ENCODE results near the gene LY6G6C. TPM values are rescaled to one million over a fixed set of nuclear protein-coding genes. Genes with fewer than 3 reads are reported as not detected.
"Not testable (repeated sequence)": the region's sequence is repeated elsewhere in the genome, so short reads cannot be mapped to it uniquely, and the experiment has no call there.

LY6G6C gene
- total RNA-seq, 1 donor from 2014 or later: 0.28 TPM

DNA sequence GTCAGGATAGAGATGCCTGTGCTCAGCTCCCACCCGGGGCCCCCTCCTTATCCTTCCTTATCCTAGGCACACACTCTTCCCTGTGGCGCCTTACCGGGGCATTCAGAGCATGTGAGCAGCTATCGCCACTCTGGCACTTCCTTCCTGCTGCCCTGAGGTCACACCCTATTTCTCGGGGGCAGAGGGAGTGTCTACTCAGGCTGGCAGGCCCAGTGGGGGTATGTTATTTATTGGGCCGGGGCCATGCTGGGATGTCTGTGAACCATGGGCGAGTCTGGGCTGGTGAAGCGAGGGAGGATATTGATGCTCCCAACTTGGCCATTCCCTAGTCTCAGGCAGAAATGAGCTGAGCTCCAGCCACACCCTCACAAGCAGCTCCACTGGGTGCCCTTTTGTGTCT lies 10.3 kb downstream of the LY6G6C start:
- Mint-ChIP-seq H3K4me1 (ENCODE audit: unreplicated experiment) (no peaks in the 10 kb centered on the region), H3K36me3 (ENCODE audit: low read depth, unreplicated experiment) (no peaks in the 10 kb centered on the region), H3K4me3 (ENCODE audit: unreplicated experiment) (no peak overlapping the region), H3K9me3 (ENCODE audit: unreplicated experiment) (no peaks in the 10 kb centered on the region), H3K27me3 (ENCODE audit: unreplicated experiment) (no peaks in the 10 kb centered on the region), H3K27ac (ENCODE audit: unreplicated experiment) (no peak overlapping the region)
- no peak for DNase-seq (ENCODE audit: low spot score)
- TF ChIP-seq, protein P1, sequence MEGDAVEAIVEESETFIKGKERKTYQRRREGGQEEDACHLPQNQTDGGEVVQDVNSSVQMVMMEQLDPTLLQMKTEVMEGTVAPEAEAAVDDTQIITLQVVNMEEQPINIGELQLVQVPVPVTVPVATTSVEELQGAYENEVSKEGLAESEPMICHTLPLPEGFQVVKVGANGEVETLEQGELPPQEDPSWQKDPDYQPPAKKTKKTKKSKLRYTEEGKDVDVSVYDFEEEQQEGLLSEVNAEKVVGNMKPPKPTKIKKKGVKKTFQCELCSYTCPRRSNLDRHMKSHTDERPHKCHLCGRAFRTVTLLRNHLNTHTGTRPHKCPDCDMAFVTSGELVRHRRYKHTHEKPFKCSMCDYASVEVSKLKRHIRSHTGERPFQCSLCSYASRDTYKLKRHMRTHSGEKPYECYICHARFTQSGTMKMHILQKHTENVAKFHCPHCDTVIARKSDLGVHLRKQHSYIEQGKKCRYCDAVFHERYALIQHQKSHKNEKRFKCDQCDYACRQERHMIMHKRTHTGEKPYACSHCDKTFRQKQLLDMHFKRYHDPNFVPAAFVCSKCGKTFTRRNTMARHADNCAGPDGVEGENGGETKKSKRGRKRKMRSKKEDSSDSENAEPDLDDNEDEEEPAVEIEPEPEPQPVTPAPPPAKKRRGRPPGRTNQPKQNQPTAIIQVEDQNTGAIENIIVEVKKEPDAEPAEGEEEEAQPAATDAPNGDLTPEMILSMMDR (IDR thresholded peaks at IDR 0.05; ENCODE audit: unreplicated experiment): no peak

- no peaks in the 10 kb centered on the region for H3K36me3 Mint-ChIP-seq (ENCODE audit: low read depth, unreplicated experiment)
- TF ChIP-seq, protein P1 (IDR thresholded peaks at IDR 0.05; ENCODE audit: unreplicated experiment): no peak
- no peak overlapping the region for H3K27ac Mint-ChIP-seq (ENCODE audit: unreplicated experiment)
- no peaks in the 10 kb centered on the region for H3K9me3 Mint-ChIP-seq (ENCODE audit: unreplicated experiment)
- no peak for DNase-seq (ENCODE audit: low spot score)
- no peak overlapping the region for H3K4me3 Mint-ChIP-seq (ENCODE audit: unreplicated experiment)
- H3K4me1 Mint-ChIP-seq (ENCODE audit: unreplicated experiment): no peaks in the 10 kb centered on the region
- H3K27me3 Mint-ChIP-seq (ENCODE audit: unreplicated experiment): no peaks in the 10 kb centered on the region
Measured at GRCh38 chr6:31710523-31711219, 10.9 kb downstream of the LY6G6C start.

GRCh38 chr6:31709157-31709556 lies 12.4 kb downstream of the LY6G6C start:
- not testable (repeated sequence) for H3K9me3 Mint-ChIP-seq (ENCODE audit: unreplicated experiment); H3K27me3 Mint-ChIP-seq (ENCODE audit: unreplicated experiment); H3K36me3 Mint-ChIP-seq (ENCODE audit: low read depth, unreplicated experiment); H3K27ac Mint-ChIP-seq (ENCODE audit: unreplicated experiment); H3K4me3 Mint-ChIP-seq (ENCODE audit: unreplicated experiment); DNase-seq (ENCODE audit: low spot score); H3K4me1 Mint-ChIP-seq (ENCODE audit: unreplicated experiment)

GRCh38 chr6:31708224-31708623 lies 13.3 kb downstream of the LY6G6C start:
- H3K9me3 Mint-ChIP-seq (ENCODE audit: unreplicated experiment): no peaks in the 10 kb centered on the region
- no peak overlapping the region for H3K27ac Mint-ChIP-seq (ENCODE audit: unreplicated experiment)
- DNase-seq (ENCODE audit: low spot score): no peak
- no peaks in the 10 kb centered on the region for H3K36me3 Mint-ChIP-seq (ENCODE audit: low read depth, unreplicated experiment)
- peaks cover 3% of the 10 kb centered on the region for H3K27me3 Mint-ChIP-seq (ENCODE audit: unreplicated experiment)
- TF ChIP-seq, protein P1 (IDR thresholded peaks at IDR 0.05; ENCODE audit: unreplicated experiment): no peak
- H3K4me1 Mint-ChIP-seq (ENCODE audit: unreplicated experiment): no peaks in the 10 kb centered on the region
- H3K4me3 Mint-ChIP-seq (ENCODE audit: unreplicated experiment): no peak overlapping the region

DNA sequence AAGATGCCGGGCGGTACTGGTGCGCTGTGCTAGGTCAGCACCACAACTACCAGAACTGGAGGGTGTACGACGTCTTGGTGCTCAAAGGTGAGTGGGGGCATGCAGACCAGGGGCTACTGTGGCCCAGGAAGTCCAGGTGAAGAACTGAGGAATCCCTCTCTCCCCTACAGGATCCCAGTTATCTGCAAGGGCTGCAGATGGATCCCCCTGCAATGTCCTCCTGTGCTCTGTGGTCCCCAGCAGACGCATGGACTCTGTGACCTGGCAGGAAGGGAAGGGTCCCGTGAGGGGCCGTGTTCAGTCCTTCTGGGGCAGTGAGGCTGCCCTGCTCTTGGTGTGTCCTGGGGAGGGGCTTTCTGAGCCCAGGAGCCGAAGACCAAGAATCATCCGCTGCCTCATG lies 13.8 kb downstream of the LY6G6C start:
- Mint-ChIP-seq H3K9me3 (ENCODE audit: unreplicated experiment) (no peaks in the 10 kb centered on the region), H3K27me3 (ENCODE audit: unreplicated experiment) (peaks cover 4% of the 10 kb centered on the region), H3K27ac (ENCODE audit: unreplicated experiment) (no peak overlapping the region), H3K4me1 (ENCODE audit: unreplicated experiment) (peaks cover 1% of the 10 kb centered on the region), H3K4me3 (ENCODE audit: unreplicated experiment) (no peak overlapping the region), H3K36me3 (ENCODE audit: low read depth, unreplicated experiment) (no peaks in the 10 kb centered on the region)
- no peak for DNase-seq (ENCODE audit: low spot score)
- TF ChIP-seq, protein P1 (IDR thresholded peaks at IDR 0.05; ENCODE audit: unreplicated experiment): no peak
